GM23248 (cell line): Measurements from ENCODE around the gene LURAP1L. TPM values are rescaled to one million over a fixed set of nuclear protein-coding genes. Genes with fewer than 3 reads are reported as not detected.

Experiments
- DNase-seq: peaks from one replicate; pipeline ENCODE4 v3.0.0-alpha.2; 2015
- H2AFZ ChIP-seq: fragments of 200-600 bp; sonication (generic); 2 replicates; pipeline ENCODE4 v1.6.1; 2016; ENCODE audit warnings: antibody characterized with exemption
- H3F3A ChIP-seq: fragments of 200-600 bp; sonication (generic); 2 replicates; pipeline ENCODE4 v1.6.1; 2016; ENCODE audit warnings: mild to moderate bottlenecking, antibody characterized with exemption, mixed run types; ENCODE audit not compliant: insufficient read depth
- H3K27ac ChIP-seq: fragments of 200-600 bp; sonication (generic); 2 replicates; pipeline ENCODE4 v1.5.1; 2016; ENCODE audit warnings: mild to moderate bottlenecking
- H3K27me3 ChIP-seq: fragments of 200-600 bp; sonication (generic); replicated peaks from 2 replicates; pipeline ENCODE4 v1.6.1; 2016; ENCODE audit warnings: mild to moderate bottlenecking; ENCODE audit not compliant: insufficient read depth
- H3K36me3 ChIP-seq: fragments of 200-600 bp; sonication (generic); 2 replicates; pipeline ENCODE4 v1.6.1; 2016; ENCODE audit warnings: low read depth, mild to moderate bottlenecking
- H3K4me1 ChIP-seq: fragments of 200-600 bp; sonication (generic); 2 replicates; pipeline ENCODE4 v1.6.1; 2016; ENCODE audit warnings: mild to moderate bottlenecking; ENCODE audit not compliant: insufficient read depth
- H3K4me2 ChIP-seq: fragments of 200-600 bp; sonication (generic); one replicate; pipeline ENCODE4 v1.6.1; 2016; ENCODE audit warnings: mild to moderate bottlenecking; ENCODE audit not compliant: unreplicated experiment
- H3K4me3 ChIP-seq: fragments of 200-600 bp; sonication (generic); 2 replicates; pipeline ENCODE4 v1.5.1; 2016; ENCODE audit warnings: mild to moderate bottlenecking
- H3K79me2 ChIP-seq: fragments of 200-600 bp; sonication (generic); 2 replicates; pipeline ENCODE4 v1.6.1; 2016; ENCODE audit warnings: mild to moderate bottlenecking; ENCODE audit not compliant: insufficient read depth
- H3K9ac ChIP-seq: fragments of 200-600 bp; sonication (generic); 2 replicates; pipeline ENCODE4 v1.6.1; 2016; ENCODE audit warnings: mild to moderate bottlenecking
- H3K9me2 ChIP-seq: fragments of 200-600 bp; sonication (generic); 2 replicates; pipeline ENCODE4 v1.6.1; 2016; ENCODE audit warnings: mixed run types, mild to moderate bottlenecking, moderate library complexity; ENCODE audit not compliant: insufficient read depth
- H3K9me3 ChIP-seq: fragments of 200-600 bp; sonication (generic); one replicate; pipeline ENCODE4 v1.6.1; 2017; ENCODE audit warnings: low read depth
- H4K20me1 ChIP-seq: fragments of 200-600 bp; sonication (generic); 2 replicates; pipeline ENCODE4 v1.6.0; 2016; ENCODE audit not compliant: insufficient read depth
- EZH2 ChIP-seq: fragments of 200-600 bp; sonication (generic); IDR thresholded peaks from 2 replicates; pipeline ENCODE4 v1.6.1; 2018; ENCODE audit warnings: antibody characterized with exemption, mild to moderate bottlenecking; ENCODE audit not compliant: insufficient read depth, poor library complexity, severe bottlenecking
- EZH2phosphoT487 ChIP-seq: fragments of 200-600 bp; sonication (generic); IDR thresholded peaks from 2 replicates; pipeline ENCODE4 v1.6.1; 2018; ENCODE audit warnings: antibody characterized with exemption, moderate library complexity, mild to moderate bottlenecking, low read depth; ENCODE audit not compliant: insufficient read depth
- WGBS, 2 experiments: methylation state at CpG; one replicate each; pipeline ENCODE4 v1.1.6; 2015 to 2017; ENCODE audit warnings: low lambda C conversion rate in 2 of 2, low coverage in 1 of 2; ENCODE audit errors: missing lambda C conversion rate in 2 of 2; 5-methylcytosine and 5-hydroxymethylcytosine counted together
- in situ Hi-C: fragments of 300-500 bp; cut with MboI; formaldehyde crosslinking; loops from 2 replicates; pipeline ENCODE4 v1.15.0; 2020
- polyA plus RNA-seq: library from polyadenylated mRNA; unstranded; fragments of >200 nt; fragmentation: Nextera tagmentation; extraction: Ambion mirVana; gene quantifications from 2 replicates; pipeline ENCODE4 v1.2.1, GENCODE V29; 2016
- total RNA-seq: library from RNA; depleted of rRNA; stranded (reverse); fragments of >200 nt; shearing (Covaris generic); gene quantifications from 2 replicates; pipeline ENCODE4 v1.2.3, GENCODE V29; 2014

LURAP1L gene
- total and polyA plus RNA-seq, 2 experiments from 2014 or later = 16.2 to 26.8 TPM

DNA sequence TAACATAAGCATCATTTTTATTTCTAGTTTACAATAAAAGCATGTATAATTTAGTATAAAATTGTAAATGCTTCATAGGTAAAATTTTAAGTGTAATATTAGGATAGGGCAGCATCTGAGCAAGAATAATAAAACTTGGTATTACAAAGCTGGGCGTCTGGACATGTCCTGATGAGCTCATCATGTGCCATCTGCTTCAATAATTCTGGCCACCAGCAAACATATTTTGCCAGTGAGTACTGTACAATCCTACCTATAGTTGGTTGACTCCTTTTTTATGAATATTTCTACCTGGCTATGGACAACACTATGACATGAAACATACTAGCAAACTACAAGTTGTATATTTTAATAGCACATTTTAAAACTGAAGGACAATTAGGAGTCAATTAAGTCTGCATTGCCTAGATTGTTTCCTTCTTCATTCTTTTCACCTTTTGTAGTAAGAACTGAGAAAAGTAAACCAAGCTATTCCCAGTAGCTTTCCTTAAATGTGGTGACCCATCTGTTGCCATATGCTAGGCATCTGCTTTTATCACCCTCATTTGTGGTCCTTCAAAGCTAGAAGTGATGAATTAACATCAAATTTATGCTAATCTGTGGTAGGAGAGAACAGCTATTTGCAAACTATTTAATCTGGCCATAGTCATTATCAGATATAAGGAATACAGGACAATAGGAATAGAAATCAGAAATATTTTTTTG is 23.4 kb downstream of the LURAP1L start:
- in situ Hi-C loops = no loop called here
- H3K9me2 ChIP-seq = no peaks in the 10 kb centered on the region
- peak; percentile 70 for DNase-seq
- H3K4me1 ChIP-seq = peaks cover 41% of the 10 kb centered on the region
- no peaks in the 10 kb centered on the region for H3K9me3 ChIP-seq
- no peaks in the 10 kb centered on the region for H3K36me3 ChIP-seq
- no peak overlapping the region for H3K4me3 ChIP-seq
- peaks cover 99% of the 10 kb centered on the region for H3K79me2 ChIP-seq
- no peaks in the 10 kb centered on the region for H4K20me1 ChIP-seq
- WGBS, 2 experiments = 6 to 14% methylated on average over 1 of the region's 1 CpG
- no peak overlapping the region for H3K9ac ChIP-seq
- no peak overlapping the region for H2AFZ ChIP-seq
- peak overlapping the region; percentile 34 for H3K4me2 ChIP-seq
- no peak for TF ChIP-seq EZH2phosphoT487
- TF ChIP-seq EZH2 = no peak
- H3K27me3 ChIP-seq = no peaks in the 10 kb centered on the region
- no peak overlapping the region for H3K27ac ChIP-seq
- peaks cover 17% of the 10 kb centered on the region; the same call in 1 of the 2 replicates for H3F3A ChIP-seq

DNA sequence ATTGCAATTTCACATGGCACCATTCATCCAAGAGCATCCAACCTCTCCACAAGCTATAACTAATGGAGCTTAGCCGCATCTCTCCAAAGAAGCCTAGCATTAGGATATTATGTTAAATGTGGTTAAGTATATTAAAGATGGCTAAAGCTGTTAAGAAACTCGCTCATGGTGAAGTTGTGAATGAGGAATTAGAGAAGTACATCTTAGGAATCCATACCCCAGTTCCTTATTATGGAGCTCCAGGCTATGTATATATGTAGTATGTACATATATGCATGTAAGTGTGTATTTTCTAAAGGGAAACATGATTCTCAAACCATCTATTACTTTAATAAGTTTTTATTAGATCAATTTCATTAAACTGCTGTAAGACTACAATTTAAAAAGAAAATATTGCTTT is 26.4 kb downstream of the LURAP1L start:
- Histone ChIP-seq H3K79me2 (peaks cover 93% of the 10 kb centered on the region), H4K20me1 (no peaks in the 10 kb centered on the region), H3K4me2 (no peak overlapping the region), H3K4me1 (peaks cover 26% of the 10 kb centered on the region), H3K27me3 (no peaks in the 10 kb centered on the region), H2AFZ (no peak overlapping the region), H3K9ac (no peak overlapping the region), H3F3A (peaks cover 14% of the 10 kb centered on the region; the same call in 1 of the 2 replicates), H3K9me3 (no peaks in the 10 kb centered on the region), H3K4me3 (no peak overlapping the region), H3K9me2 (0 out of 2 replicates have a peak, but pooled peaks cover 8% of the 10 kb centered on the region), H3K36me3 (no peaks in the 10 kb centered on the region), H3K27ac (no peak overlapping the region)
- TF ChIP-seq EZH2phosphoT487 = no peak
- 88 to 89% methylated on average over 2 of the region's 2 CpGs for WGBS, 2 experiments
- in situ Hi-C loops = no loop called here
- DNase-seq = no peak

DNA sequence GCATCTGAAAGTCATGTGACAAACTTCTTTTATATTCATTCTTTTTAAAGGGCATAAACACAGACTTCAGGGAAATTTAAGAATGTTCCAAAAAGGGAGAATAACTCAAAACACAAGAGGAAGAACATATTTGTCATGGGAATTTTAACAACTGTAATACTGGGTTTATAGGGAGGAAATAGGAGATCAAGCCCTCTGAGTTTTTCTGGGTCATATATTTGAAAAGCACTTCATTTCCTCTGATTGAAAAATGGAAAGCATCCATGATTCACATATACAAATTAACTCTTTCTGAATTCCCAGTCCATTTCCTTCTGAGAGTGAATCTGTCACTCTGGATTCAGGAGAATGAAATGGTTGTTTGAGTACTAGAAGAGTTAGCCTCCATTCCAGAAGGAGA is 26.8 kb downstream of the LURAP1L start:
- TF ChIP-seq EZH2phosphoT487 = no peak
- no peak for TF ChIP-seq EZH2
- H3K9me3 ChIP-seq = no peaks in the 10 kb centered on the region
- peaks cover 14% of the 10 kb centered on the region; the same call in 1 of the 2 replicates for H3F3A ChIP-seq
- no peak overlapping the region for H3K4me3 ChIP-seq
- no peak overlapping the region for H3K4me2 ChIP-seq
- no peaks in the 10 kb centered on the region for H3K36me3 ChIP-seq
- in situ Hi-C loops = no loop called here
- no peaks in the 10 kb centered on the region for H4K20me1 ChIP-seq
- peaks cover 93% of the 10 kb centered on the region for H3K79me2 ChIP-seq
- H3K27ac ChIP-seq = no peak overlapping the region
- no peaks in the 10 kb centered on the region for H3K27me3 ChIP-seq
- H3K9ac ChIP-seq = no peak overlapping the region
- H3K9me2 ChIP-seq = 0 out of 2 replicates have a peak, but pooled peaks cover 11% of the 10 kb centered on the region
- DNase-seq = no peak
- H3K4me1 ChIP-seq = peaks cover 21% of the 10 kb centered on the region
- no peak overlapping the region for H2AFZ ChIP-seq

DNA sequence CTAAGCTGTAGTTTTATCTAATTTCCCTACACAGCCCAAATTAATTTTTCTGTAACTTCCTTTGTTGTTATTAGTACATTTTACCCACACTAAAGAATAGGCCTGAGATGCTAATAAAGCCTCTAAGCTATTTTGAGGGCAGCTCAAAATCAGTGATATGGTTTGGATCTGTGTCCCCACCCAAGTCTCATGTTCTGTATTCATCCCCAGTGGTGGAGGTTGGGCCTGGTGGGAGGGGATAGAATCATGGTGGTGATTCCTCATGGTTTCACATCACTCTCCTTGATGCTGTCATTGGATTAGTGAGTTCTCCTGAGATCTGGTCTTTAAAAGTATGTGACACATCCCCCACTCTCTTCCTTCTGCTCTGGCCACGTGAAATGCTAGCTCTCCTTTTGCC is 27.3 kb downstream of the LURAP1L start:
- no peak overlapping the region for H3K9ac ChIP-seq
- TF ChIP-seq EZH2phosphoT487 = no peak
- TF ChIP-seq EZH2 = no peak
- no peaks in the 10 kb centered on the region for H3K9me3 ChIP-seq
- no peak overlapping the region for H3K4me3 ChIP-seq
- peaks cover 20% of the 10 kb centered on the region for H3K4me1 ChIP-seq
- no peaks in the 10 kb centered on the region for H3K36me3 ChIP-seq
- H3K27me3 ChIP-seq = no peaks in the 10 kb centered on the region
- in situ Hi-C loops = no loop called here
- peaks cover 92% of the 10 kb centered on the region for H3K79me2 ChIP-seq
- H3K27ac ChIP-seq = no peak overlapping the region
- no peaks in the 10 kb centered on the region for H4K20me1 ChIP-seq
- H3K9me2 ChIP-seq = 0 out of 2 replicates have a peak, but pooled peaks cover 11% of the 10 kb centered on the region
- DNase-seq = no peak
- no peak overlapping the region for H3K4me2 ChIP-seq
- WGBS, 2 experiments = 64 to 100% methylated on average over 1 of the region's 1 CpG
- peaks cover 14% of the 10 kb centered on the region; the same call in 1 of the 2 replicates for H3F3A ChIP-seq
- no peak overlapping the region for H2AFZ ChIP-seq
